AG08396 (cell line): ENCODE data around the gene RBM28.
A peak's percentile ranks its signal among the peaks of the same experiment; 100 is the strongest.
"Not testable (repeated sequence)": the region's sequence is repeated elsewhere in the genome, so short reads cannot be mapped to it uniquely, and the experiment has no call there.

ENCODE experiments used
- DNase-seq: peaks from one replicate; pipeline ENCODE4 v3.0.0; 2012; ENCODE audit warnings: low spot score, mixed read lengths

RBM28 gene

GRCh38 chr7:128281605-128282380 lies 61.9 kb downstream of the RBM28 start:
- peak; percentile 2 for DNase-seq

DNA sequence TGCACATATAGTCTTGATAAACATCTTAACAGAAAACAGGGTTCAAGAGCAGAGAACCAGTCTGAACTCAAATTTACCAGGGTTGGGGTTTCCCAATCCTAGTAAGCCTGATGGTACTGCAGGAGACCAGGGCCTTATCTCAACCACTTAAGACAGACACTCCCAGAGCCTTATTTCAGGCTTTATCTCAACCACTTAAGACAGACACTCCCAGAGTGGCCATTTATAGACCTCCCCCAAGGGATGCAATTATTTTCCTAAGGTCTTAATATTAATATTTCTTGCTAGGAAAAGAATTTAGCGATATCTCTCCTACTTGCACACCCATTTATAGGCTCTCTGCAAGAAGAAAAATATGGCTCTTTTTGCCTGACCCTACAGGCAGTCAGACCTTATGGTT lies 63.3 kb downstream of the RBM28 start:
- not testable (repeated sequence) for DNase-seq

DNA sequence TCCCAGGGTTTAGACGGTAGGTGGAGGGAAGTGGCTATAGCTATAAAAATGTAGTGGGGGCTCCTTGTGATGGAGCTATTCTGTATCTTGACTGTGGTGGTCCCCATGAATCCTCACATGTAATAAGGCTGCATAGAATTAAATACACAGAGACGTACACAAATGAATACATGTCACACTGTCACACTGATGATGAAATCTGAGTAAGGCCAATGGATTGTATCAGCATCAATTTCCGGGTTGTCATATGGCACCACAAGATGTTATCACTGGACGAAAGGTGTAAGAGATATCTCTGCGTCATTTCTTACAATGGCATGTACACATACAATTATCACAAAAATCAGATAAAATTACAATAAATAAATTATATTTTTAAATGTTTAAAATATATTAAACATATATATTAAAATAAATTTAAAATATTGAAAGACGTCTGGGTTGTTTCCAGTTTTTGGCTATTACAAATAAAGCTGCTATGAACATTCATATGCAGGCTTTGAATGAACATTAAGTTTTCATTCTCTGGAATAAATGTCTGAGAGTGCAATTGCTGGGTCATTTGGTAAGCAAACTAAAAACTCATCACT lies 64.5 kb downstream of the RBM28 start:
- no peak for DNase-seq

DNA sequence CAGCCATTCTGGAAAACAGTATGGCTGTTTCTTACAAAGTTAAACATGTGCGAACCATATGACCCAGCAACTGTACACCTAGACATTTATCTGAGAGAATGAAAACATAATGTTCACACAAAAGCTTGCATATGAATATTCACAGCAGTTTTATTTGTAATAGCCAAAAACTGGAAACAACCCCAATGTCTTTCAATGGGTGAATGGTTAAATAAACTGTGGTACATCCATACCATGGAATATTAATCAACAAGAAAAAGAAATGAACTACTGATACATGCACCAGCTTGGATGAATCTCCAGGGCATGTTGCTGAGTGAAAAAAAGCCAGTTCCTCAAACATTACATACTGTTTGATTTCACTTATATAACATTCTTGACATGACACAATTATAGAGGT lies 65.3 kb downstream of the RBM28 start:
- DNase-seq: no peak

- no peak for DNase-seq
These were observed 68.0 kb downstream of the RBM28 start for GRCh38 chr7:128275681-128276080.

DNA sequence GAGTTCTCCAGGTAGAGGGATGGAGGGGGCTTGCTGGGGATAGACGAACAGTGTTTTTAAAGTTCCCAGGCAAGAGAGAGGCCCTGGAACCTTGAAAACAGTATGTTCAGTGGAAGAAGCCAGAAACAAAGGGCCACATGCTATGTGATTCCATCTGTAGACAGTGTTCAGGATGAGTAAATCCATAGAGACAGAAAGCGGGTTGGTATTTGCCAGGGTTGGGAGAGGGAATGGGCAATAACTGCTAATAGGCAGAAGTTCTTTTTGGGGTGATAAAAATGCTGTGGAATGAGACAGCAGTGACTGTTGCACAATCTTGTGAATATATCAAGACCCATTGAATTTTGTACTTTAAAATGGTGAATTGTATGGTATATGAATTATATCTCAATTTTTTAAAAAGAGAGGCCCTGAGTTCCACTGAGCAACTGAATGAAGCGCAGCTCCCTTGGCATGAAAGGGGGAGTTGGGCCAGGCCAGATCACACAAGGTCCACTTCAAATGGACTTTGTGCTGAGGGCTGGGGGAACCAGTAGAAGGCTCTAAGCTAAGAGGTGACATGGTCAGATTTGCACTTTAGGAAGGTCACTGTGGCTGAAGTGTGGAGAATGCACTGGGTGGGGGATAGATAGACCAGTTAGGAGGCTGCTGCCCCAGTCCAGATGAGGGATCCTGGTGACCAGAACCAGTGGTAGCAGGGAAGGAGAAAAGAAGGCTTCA lies 68.7 kb downstream of the RBM28 start:
- DNase-seq: no peak

- no peak for DNase-seq
These were observed 69.3 kb downstream of the RBM28 start for GRCh38 chr7:128274246-128274883.

GRCh38 chr7:128271942-128272481 lies 71.7 kb downstream of the RBM28 start:
- peak; percentile 29 for DNase-seq

- DNase-seq: no peak
These were observed 72.2 kb downstream of the RBM28 start for GRCh38 chr7:128271471-128271941.

GRCh38 chr7:128270826-128271272 lies 72.9 kb downstream of the RBM28 start:
- DNase-seq: no peak

GRCh38 chr7:128268233-128268632 lies 75.5 kb downstream of the RBM28 start:
- no peak for DNase-seq

DNA sequence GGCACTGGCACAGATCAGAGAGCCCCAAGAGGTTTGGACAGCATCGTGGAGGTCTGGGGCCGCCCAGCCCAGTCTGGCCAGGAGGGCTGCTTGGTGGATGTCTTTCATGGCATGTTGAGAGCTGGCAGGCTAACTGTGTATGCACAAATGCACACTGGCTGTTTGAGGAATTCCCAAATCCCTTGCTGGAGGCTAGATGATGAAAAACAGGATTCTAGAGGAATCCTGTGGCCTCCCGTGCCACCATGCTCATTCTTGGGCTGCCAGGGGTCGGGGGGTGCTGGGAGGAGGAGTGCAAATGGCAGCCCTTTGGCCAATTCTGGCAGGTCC lies 76.1 kb downstream of the RBM28 start:
- no peak for DNase-seq

DNA sequence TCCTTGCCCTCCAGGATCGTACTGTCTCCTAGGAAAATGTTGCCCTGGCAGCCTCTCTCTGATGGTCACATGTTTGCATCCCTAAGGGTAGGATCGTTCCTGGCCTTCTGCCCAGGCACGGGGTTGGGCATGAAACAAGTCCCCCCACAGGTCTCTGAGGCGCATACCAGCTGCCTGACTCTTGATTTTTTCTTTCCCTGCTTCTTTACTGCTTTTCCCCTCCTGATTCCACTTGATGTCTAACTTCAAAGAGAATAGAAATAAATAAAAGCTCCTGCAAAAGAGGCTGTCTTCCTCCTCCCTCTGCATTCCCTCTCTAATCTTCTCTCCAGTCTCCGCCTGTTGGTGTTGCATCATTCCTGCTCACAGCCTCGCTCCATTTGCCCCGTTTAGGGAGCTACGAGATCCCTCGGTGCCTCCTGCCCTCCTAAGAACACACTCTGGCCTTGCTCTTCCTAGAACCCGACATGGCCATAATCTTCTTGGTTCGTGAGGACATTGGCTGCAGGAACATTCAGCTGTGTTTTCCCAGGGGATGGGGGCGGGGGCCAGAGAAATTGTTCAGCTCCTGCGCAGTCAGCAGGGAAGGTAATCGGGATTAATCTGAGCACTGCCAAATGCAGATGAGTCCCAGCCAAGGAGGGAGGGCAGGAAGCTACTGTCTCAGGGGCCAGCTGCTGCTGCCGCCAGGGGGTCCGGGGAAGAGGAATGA lies 76.7 kb downstream of the RBM28 start:
- DNase-seq: peak; percentile 50

DNA sequence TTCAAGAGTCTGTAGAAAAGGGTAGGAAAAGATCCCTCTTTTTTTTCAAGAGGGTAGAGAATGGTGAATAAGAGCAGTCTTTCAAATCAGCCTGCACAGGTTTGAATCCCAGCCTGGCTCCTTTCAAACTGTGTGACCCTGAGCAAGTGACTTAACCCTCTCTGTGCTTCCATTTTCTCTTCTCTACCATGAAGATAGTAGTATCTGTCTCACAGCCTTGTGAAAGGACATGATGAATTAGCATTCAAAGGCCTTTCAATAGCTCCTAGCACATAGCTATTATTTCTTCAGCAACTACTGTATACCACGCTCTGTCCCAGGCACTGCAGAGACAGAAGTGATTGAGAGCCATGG lies 77.2 kb downstream of the RBM28 start:
- DNase-seq: no peak

DNA sequence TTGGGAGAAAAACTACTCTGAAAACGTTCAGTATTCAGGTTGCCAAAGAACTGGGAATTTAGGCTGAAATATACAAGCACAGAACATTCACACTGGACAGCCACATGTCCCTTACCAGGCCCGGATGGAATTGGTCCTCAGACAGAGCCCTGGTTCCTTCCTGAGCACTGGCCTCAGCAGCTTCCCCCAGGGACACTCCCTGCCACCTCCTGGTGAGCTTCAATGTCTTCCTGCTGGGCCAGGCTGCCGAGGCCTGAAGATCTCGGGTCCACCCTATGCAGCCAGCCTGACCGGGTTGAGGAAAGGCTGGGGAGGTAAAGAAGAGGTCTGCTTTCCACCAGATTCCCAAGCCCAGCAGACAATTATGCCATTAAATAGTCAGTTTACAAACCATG lies 77.8 kb downstream of the RBM28 start:
- DNase-seq: no peak

- DNase-seq: no peak
These were observed 78.4 kb downstream of the RBM28 start for GRCh38 chr7:128265156-128265905.

- no peak for DNase-seq
These were observed 79.2 kb downstream of the RBM28 start for GRCh38 chr7:128264477-128264876.

DNA sequence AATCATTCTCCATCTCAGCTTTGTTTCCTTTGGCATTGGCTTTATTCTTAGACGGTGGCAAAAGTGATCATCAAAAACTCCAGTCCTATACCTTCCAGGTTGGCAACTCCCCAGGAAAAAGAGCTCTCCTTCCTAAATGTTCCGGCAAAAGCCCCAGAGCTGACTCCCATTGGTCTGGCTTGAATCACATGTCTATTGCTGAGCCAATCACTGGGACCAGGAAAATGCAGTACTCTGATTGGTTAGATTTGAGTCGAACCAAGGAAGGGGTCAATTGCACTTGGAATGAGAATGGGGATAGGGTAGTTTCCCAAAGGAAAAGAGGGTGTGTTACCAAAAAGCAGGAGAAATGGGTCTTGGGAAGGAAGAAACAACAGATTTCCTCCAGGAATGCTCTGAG lies 80.3 kb downstream of the RBM28 start:
- no peak for DNase-seq

- DNase-seq: no peak
These were observed 81.3 kb downstream of the RBM28 start for GRCh38 chr7:128262273-128263028.

DNA sequence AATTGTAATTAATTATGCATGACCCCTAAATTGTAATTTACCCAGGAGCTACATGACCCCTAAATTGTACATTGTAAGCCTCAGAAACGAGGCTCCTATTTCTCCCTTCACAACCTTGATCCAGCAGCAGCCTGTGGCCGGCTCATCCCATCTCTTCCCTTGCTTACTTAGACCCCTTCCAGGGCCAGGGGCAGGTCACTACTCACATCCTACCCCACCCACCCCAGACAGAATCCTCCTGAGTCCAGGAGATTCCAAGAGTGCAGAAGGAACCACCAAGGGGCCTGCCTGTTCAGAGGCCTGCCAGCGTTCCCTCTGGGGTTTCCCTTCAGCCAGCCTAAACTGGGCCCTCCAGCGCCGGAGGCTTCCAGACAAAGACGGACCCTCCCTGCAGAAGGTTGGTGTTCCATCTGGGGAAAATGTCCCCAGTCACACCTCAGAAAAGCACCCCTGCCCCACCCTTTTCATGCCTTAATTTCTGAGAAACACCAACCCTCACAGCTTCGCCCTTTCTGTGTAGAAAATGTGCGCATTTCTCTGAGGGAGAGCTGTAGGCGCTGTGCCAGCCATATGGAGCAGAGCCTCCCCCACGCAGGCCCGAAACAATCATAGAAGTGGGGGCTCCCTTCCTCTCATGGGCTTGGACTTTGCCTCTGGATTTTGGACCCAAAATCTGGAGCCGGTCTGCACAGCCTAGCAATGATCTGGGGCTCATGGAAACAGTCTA lies 83.5 kb downstream of the RBM28 start:
- DNase-seq: no peak
